ENCODE results near the gene LRRN4. TPM values are rescaled to one million over a fixed set of nuclear protein-coding genes. Genes with fewer than 3 reads are reported as not detected.
A peak's percentile ranks its signal among the peaks of the same experiment; 100 is the strongest.

The LRRN4 gene
- total RNA-seq, 2 experiments from 2014 or later: 0.08 to 0.17 TPM

- H3K36me3 ChIP-seq (ENCODE audit: insufficient read depth, low read length): no peaks in the 10 kb centered on the region
- no peaks in the 10 kb centered on the region for H3K4me1 ChIP-seq (ENCODE audit: insufficient read depth, low read length)
- H3K9me3 Mint-ChIP-seq: no peaks in the 10 kb centered on the region
- no peak overlapping the region for H3K27ac ChIP-seq (ENCODE audit: low read depth in 1 of 2, low read length in 2 of 2)
- no peaks in the 10 kb centered on the region for H3K36me3 Mint-ChIP-seq (ENCODE audit: low read depth)
- no peaks in the 10 kb centered on the region for H3K9me3 ChIP-seq (ENCODE audit: control insufficient read depth in 1 of 2, insufficient read depth in 1 of 2, low read length in 2 of 2)
- H3K4me3 Mint-ChIP-seq: no peak overlapping the region
- intact Hi-C loops (cut with DNase I, micrococcal nuclease): loop anchor here in 1 of 2 experiments (2.0 kb wide), 1 partner anchor 281 kb away; no protein-coding TSS in a partner anchor
- no peaks in the 10 kb centered on the region for H3K4me1 Mint-ChIP-seq (ENCODE audit: low read depth)
- DNase-seq (peak in 2 of 14 experiments; percentile 19 to 33), ATAC-seq (ENCODE audit: poor library complexity) (peak; percentile 39)
- H3K27ac Mint-ChIP-seq: no peak overlapping the region
- no peak overlapping the region for H3K4me3 ChIP-seq (ENCODE audit: low read length)
- CTCF ChIA-PET: interaction anchor here (0.9 to 1.4 kb wide), 2 partner anchors 286 to 546 kb away, joined by 3 read pairs; no protein-coding TSS in a partner anchor
- POLR2A ChIA-PET: no interaction called here
- no peaks in the 10 kb centered on the region for H3K27me3 ChIP-seq (ENCODE audit: control insufficient read depth in 1 of 2, insufficient read depth in 2 of 2, low read length in 2 of 2)
- no peaks in the 10 kb centered on the region for H3K27me3 Mint-ChIP-seq
- TF ChIP-seq CTCF (IDR thresholded peaks at IDR 0.05): no peak
These were observed 20.3 kb upstream of the LRRN4 start for GRCh38 chr20:6074145-6074561.

GRCh38 chr20:6070829-6071695 is 17.2 kb upstream of the LRRN4 start:
- Histone ChIP-seq H3K36me3 (ENCODE audit: insufficient read depth, low read length) (no peaks in the 10 kb centered on the region), H3K27me3 (ENCODE audit: control insufficient read depth in 1 of 2, insufficient read depth in 2 of 2, low read length in 2 of 2) (no peaks in the 10 kb centered on the region), H3K4me1 (ENCODE audit: insufficient read depth, low read length) (no peaks in the 10 kb centered on the region), H3K4me3 (ENCODE audit: low read length) (no peak overlapping the region), H3K9me3 (ENCODE audit: control insufficient read depth in 1 of 2, insufficient read depth in 1 of 2, low read length in 2 of 2) (no peaks in the 10 kb centered on the region), H3K27ac (ENCODE audit: low read depth in 1 of 2, low read length in 2 of 2) (no peak overlapping the region)
- no peak for DNase-seq
- ChIA-PET CTCF (no interaction called here), POLR2A (no interaction called here)
- Mint-ChIP-seq H3K4me3 (no peak overlapping the region), H3K9me3 (no peaks in the 10 kb centered on the region), H3K36me3 (ENCODE audit: low read depth) (no peaks in the 10 kb centered on the region), H3K27ac (no peak overlapping the region), H3K4me1 (ENCODE audit: low read depth) (no peaks in the 10 kb centered on the region), H3K27me3 (no peaks in the 10 kb centered on the region)
- no peak for ATAC-seq (ENCODE audit: poor library complexity)
- intact Hi-C loops (cut with DNase I, micrococcal nuclease): no loop called here
- TF ChIP-seq CTCF (IDR thresholded peaks at IDR 0.05): no peak

- TF ChIP-seq CTCF (IDR thresholded peaks at IDR 0.05): no peak
These were observed 15.8 kb upstream of the LRRN4 start for GRCh38 chr20:6069669-6070068.

More at GRCh38 chr20:6069669-6070068, 15.8 kb upstream of the LRRN4 start:
- Histone ChIP-seq H3K27me3 (ENCODE audit: control insufficient read depth in 1 of 2, insufficient read depth in 2 of 2, low read length in 2 of 2) (no peaks in the 10 kb centered on the region), H3K4me1 (ENCODE audit: insufficient read depth, low read length) (no peaks in the 10 kb centered on the region), H3K27ac (ENCODE audit: low read depth in 1 of 2, low read length in 2 of 2) (no peak overlapping the region), H3K4me3 (ENCODE audit: low read length) (no peak overlapping the region), H3K9me3 (ENCODE audit: control insufficient read depth in 1 of 2, insufficient read depth in 1 of 2, low read length in 2 of 2) (no peaks in the 10 kb centered on the region), H3K36me3 (ENCODE audit: insufficient read depth, low read length) (no peaks in the 10 kb centered on the region)
- no peak for ATAC-seq (ENCODE audit: poor library complexity)
- Mint-ChIP-seq H3K36me3 (ENCODE audit: low read depth) (no peaks in the 10 kb centered on the region), H3K4me1 (ENCODE audit: low read depth) (no peaks in the 10 kb centered on the region), H3K9me3 (no peaks in the 10 kb centered on the region), H3K27me3 (no peaks in the 10 kb centered on the region), H3K4me3 (no peak overlapping the region), H3K27ac (no peak overlapping the region)
- ChIA-PET CTCF (no interaction called here), POLR2A (no interaction called here)
- DNase-seq: no peak
- intact Hi-C loops (cut with DNase I, micrococcal nuclease): no loop called here
